T-cell (primary cell): ENCODE measurements around the gene PIEZO2. TPM values are rescaled to one million over a fixed set of nuclear protein-coding genes. Genes with fewer than 3 reads are reported as not detected.

ENCODE experiments used
- ATAC-seq, 4 experiments: fragments of 200-7000 bp in 3 of 4; fragments of 150-1000 bp in 1 of 4; cut with Tn5 transposase; replicated peaks in 1 of 4; 1 replicate in 3 of 4; 2 replicates in 1 of 4; pipeline ENCODE4 v1.10.0; 2021; ENCODE audit warnings: moderate library complexity in 3 of 4, mild to moderate bottlenecking in 2 of 4, moderate number of reproducible peaks in 1 of 4
- CTCF ChIA-PET, 2 donors: fragments of 300-600 bp; sonication (Branson Sonifier 250); formaldehyde crosslinking; loops; one replicate each; lab custom pipeline; 2022; ENCODE audit warnings: antibody characterized with exemption in 2 of 2; lab: Charles Lee
- POLR2A ChIA-PET, 2 donors: fragments of 300-600 bp; sonication (Branson Sonifier 250); formaldehyde crosslinking; loops; one replicate each; lab custom pipeline; 2022; ENCODE audit warnings: antibody characterized with exemption in 2 of 2; lab: Charles Lee
- DNase-seq, 35 experiments: peaks; one replicate each; pipeline versions ENCODE4 v3.0.0 to v3.0.0-alpha.2; 2013 to 2023
- H3K27ac ChIP-seq: one replicate; pipeline ENCODE4 v1.5.1; 2013; ENCODE audit warnings: low read length
- H3K27me3 ChIP-seq, 2 experiments: replicated peaks in 1 of 2; 1 replicate in 1 of 2; 2 replicates in 1 of 2; pipeline versions ENCODE4 v1.6.1 to v1.7.0; 2013; ENCODE audit warnings: low read length in 1 of 2, mixed read lengths in 1 of 2; ENCODE audit not compliant: control insufficient read depth in 2 of 2, insufficient read depth in 2 of 2; ENCODE audit errors: extremely low read depth in 1 of 2
- H3K36me3 ChIP-seq, 2 donors: 1 replicate in 1 of 2; 2 replicates in 1 of 2; pipeline versions ENCODE4 v1.6.1 to v1.7.0; 2013; ENCODE audit warnings: low read length in 1 of 2; ENCODE audit not compliant: control insufficient read depth in 2 of 2, insufficient read depth in 1 of 2; ENCODE audit errors: extremely low read depth in 1 of 2
- H3K4me1 ChIP-seq, 2 experiments: 1 replicate in 1 of 2; 2 replicates in 1 of 2; pipeline versions ENCODE4 v1.6.1 to v1.7.0; 2013; ENCODE audit warnings: low read length in 2 of 2, mixed read lengths in 1 of 2; ENCODE audit not compliant: insufficient read depth in 2 of 2, control insufficient read depth in 1 of 2; ENCODE audit errors: extremely low read depth in 1 of 2
- H3K4me3 ChIP-seq, 2 donors: 1 replicate in 1 of 2; 2 replicates in 1 of 2; pipeline versions ENCODE4 v1.5.1 to v1.7.0; 2013; ENCODE audit warnings: mild to moderate bottlenecking in 2 of 2, low read length in 1 of 2, moderate library complexity in 1 of 2; ENCODE audit not compliant: control insufficient read depth in 1 of 2; ENCODE audit errors: extremely low read depth in 1 of 2
- H3K9me3 ChIP-seq: 2 replicates; pipeline ENCODE4 v1.7.0; 2013
- H3K27ac Mint-ChIP-seq, 2 donors: one replicate each; pipeline ENCODE4 v1.8.0; 2020 to 2021; ENCODE audit warnings: mild to moderate bottlenecking in 2 of 2, mixed read lengths in 2 of 2
- H3K27me3 Mint-ChIP-seq, 2 donors: one replicate each; pipeline ENCODE4 v1.8.0; 2021 to 2022; ENCODE audit warnings: mixed read lengths in 2 of 2
- H3K36me3 Mint-ChIP-seq: one replicate; pipeline ENCODE4 v1.8.0; 2021; ENCODE audit warnings: mixed read lengths
- H3K4me1 Mint-ChIP-seq, 3 donors: one replicate each; pipeline ENCODE4 v1.8.0; 2020 to 2022; ENCODE audit warnings: mixed read lengths in 3 of 3, mild to moderate bottlenecking in 1 of 3
- H3K4me3 Mint-ChIP-seq, 3 donors: one replicate each; pipeline ENCODE4 v1.8.0; 2020 to 2022; ENCODE audit warnings: mild to moderate bottlenecking in 3 of 3, mixed read lengths in 3 of 3, moderate library complexity in 3 of 3
- H3K9me3 Mint-ChIP-seq, 3 donors: one replicate each; pipeline ENCODE4 v1.8.0; 2020 to 2022; ENCODE audit warnings: mixed read lengths in 3 of 3
- WGBS: methylation state at CpG from one replicate; pipeline ENCODE4 v1.1.5; 2013; ENCODE audit warnings: missing lambda C conversion rate; ENCODE audit not compliant: insufficient coverage; 5-methylcytosine and 5-hydroxymethylcytosine counted together
- total RNA-seq, 35 experiments: library from RNA in 6 of 35; stranded (reverse) in 6 of 35; fragments of 120-200 nt in 1 of 35; gene quantifications; one replicate each; pipeline versions ENCODE4 v1.2.1 to v1.2.4 and lab custom pipeline; 2013 to 2026

Gene PIEZO2
- total RNA-seq, 5 donors from 2014 or later (not counting 1 experiment from before 2014, with no cell fraction given), result 0.05 to 0.90 (median 0.21) TPM; not detected in 1

- Histone ChIP-seq H3K27ac (no peak overlapping the region), H3K4me3 (no peak overlapping the region), H3K9me3 (no peaks in the 10 kb centered on the region), H3K36me3 (no peaks in the 10 kb centered on the region), H3K27me3 (peaks cover 0 to 5% of the 10 kb centered on the region in 2 experiments), H3K4me1 (no peaks in the 10 kb centered on the region)
- POLR2A ChIA-PET, result no interaction called here
- Mint-ChIP-seq H3K27me3 (peaks cover 0 to 2% of the 10 kb centered on the region in 2 donors), H3K9me3 (no peaks in the 10 kb centered on the region), H3K4me1 (no peaks in the 10 kb centered on the region), H3K4me3 (no peak overlapping the region), H3K27ac (no peak overlapping the region), H3K36me3 (no peaks in the 10 kb centered on the region)
- 76% methylated on average over 6 of the region's 7 CpGs for WGBS
- ATAC-seq (no peak), DNase-seq (no peak)
- CTCF ChIA-PET, result no interaction called here
Measured at GRCh38 chr18:10690366-10690765, 459.0 kb downstream of the PIEZO2 start.

- Mint-ChIP-seq H3K4me1 (no peaks in the 10 kb centered on the region), H3K27me3 (peaks cover 0 to 2% of the 10 kb centered on the region in 2 donors), H3K36me3 (no peaks in the 10 kb centered on the region), H3K4me3 (no peak overlapping the region), H3K9me3 (no peaks in the 10 kb centered on the region), H3K27ac (no peak overlapping the region)
- POLR2A ChIA-PET, result no interaction called here
- CTCF ChIA-PET, result no interaction called here
- no peak overlapping the region for H3K4me3 ChIP-seq
- no peak overlapping the region for H3K27ac ChIP-seq
- no peaks in the 10 kb centered on the region for H3K4me1 ChIP-seq
- ATAC-seq (no peak), DNase-seq (no peak)
- no peaks in the 10 kb centered on the region for H3K36me3 ChIP-seq
- 79% methylated on average over 3 of the region's 4 CpGs for WGBS
- peaks cover 0 to 5% of the 10 kb centered on the region in 2 experiments for H3K27me3 ChIP-seq
- no peaks in the 10 kb centered on the region for H3K9me3 ChIP-seq
Measured at GRCh38 chr18:10690035-10690329, 459.4 kb downstream of the PIEZO2 start.

GRCh38 chr18:10689236-10690034 is 459.9 kb downstream of the PIEZO2 start:
- ChIA-PET POLR2A (no interaction called here), CTCF (no interaction called here)
- Mint-ChIP-seq H3K36me3 (no peaks in the 10 kb centered on the region), H3K4me1 (no peaks in the 10 kb centered on the region), H3K4me3 (no peak overlapping the region), H3K27ac (no peak overlapping the region), H3K27me3 (peaks cover 0 to 2% of the 10 kb centered on the region in 2 donors), H3K9me3 (no peaks in the 10 kb centered on the region)
- 57% methylated on average over 7 of the region's 12 CpGs for WGBS
- no peak for DNase-seq
- no peak for ATAC-seq
- Histone ChIP-seq H3K4me1 (no peaks in the 10 kb centered on the region), H3K27me3 (peaks cover 0 to 5% of the 10 kb centered on the region in 2 experiments), H3K36me3 (no peaks in the 10 kb centered on the region), H3K4me3 (no peak overlapping the region), H3K27ac (no peak overlapping the region), H3K9me3 (no peaks in the 10 kb centered on the region)

GRCh38 chr18:10688766-10689165 is 460.6 kb downstream of the PIEZO2 start:
- ATAC-seq, result no peak
- H3K9me3 ChIP-seq, result no peaks in the 10 kb centered on the region

GRCh38 chr18:10687161-10687925 is 462.0 kb downstream of the PIEZO2 start:
- ChIA-PET POLR2A (no interaction called here), CTCF (no interaction called here)
- 22% methylated on average over 2 of the region's 8 CpGs for WGBS
- no peaks in the 10 kb centered on the region for H3K4me1 ChIP-seq
- no peak for ATAC-seq
- no peak overlapping the region for H3K4me3 ChIP-seq
- H3K36me3 Mint-ChIP-seq, result no peaks in the 10 kb centered on the region
- peaks cover 0 to 3% of the 10 kb centered on the region in 2 experiments for H3K27me3 ChIP-seq
- peaks cover 0 to 4% of the 10 kb centered on the region in 2 donors for H3K27me3 Mint-ChIP-seq
- no peaks in the 10 kb centered on the region for H3K4me1 Mint-ChIP-seq
- no peak for DNase-seq
- no peaks in the 10 kb centered on the region for H3K9me3 Mint-ChIP-seq
- H3K4me3 Mint-ChIP-seq, result no peak overlapping the region
- no peaks in the 10 kb centered on the region for H3K36me3 ChIP-seq
- no peak overlapping the region for H3K27ac Mint-ChIP-seq
- H3K9me3 ChIP-seq, result no peaks in the 10 kb centered on the region
- H3K27ac ChIP-seq, result no peak overlapping the region

More at GRCh38 chr18:10688766-10689165, 460.6 kb downstream of the PIEZO2 start:
- H3K36me3 ChIP-seq, result no peaks in the 10 kb centered on the region
- H3K27ac ChIP-seq, result no peak overlapping the region
- H3K27me3 ChIP-seq, result peaks cover 0 to 5% of the 10 kb centered on the region in 2 experiments
- Mint-ChIP-seq H3K9me3 (no peaks in the 10 kb centered on the region), H3K27me3 (peaks cover 0 to 2% of the 10 kb centered on the region in 2 donors), H3K4me1 (no peaks in the 10 kb centered on the region), H3K27ac (no peak overlapping the region), H3K36me3 (no peaks in the 10 kb centered on the region), H3K4me3 (no peak overlapping the region)
- H3K4me3 ChIP-seq, result no peak overlapping the region
- H3K4me1 ChIP-seq, result no peaks in the 10 kb centered on the region
- POLR2A ChIA-PET, result no interaction called here
- WGBS, result 69% methylated on average over 3 of the region's 4 CpGs
- no peak for DNase-seq
- CTCF ChIA-PET, result no interaction called here

GRCh38 chr18:10686308-10686707 is 463.1 kb downstream of the PIEZO2 start:
- Histone ChIP-seq H3K27me3 (peaks cover 0 to 9% of the 10 kb centered on the region in 2 experiments), H3K36me3 (no peaks in the 10 kb centered on the region), H3K27ac (no peak overlapping the region), H3K4me1 (no peaks in the 10 kb centered on the region), H3K9me3 (no peaks in the 10 kb centered on the region), H3K4me3 (no peak overlapping the region)
- Mint-ChIP-seq H3K4me3 (no peak overlapping the region), H3K9me3 (no peaks in the 10 kb centered on the region), H3K4me1 (no peaks in the 10 kb centered on the region), H3K27ac (no peak overlapping the region), H3K36me3 (no peaks in the 10 kb centered on the region), H3K27me3 (peaks cover 0 to 6% of the 10 kb centered on the region in 2 donors)
- ChIA-PET POLR2A (no interaction called here), CTCF (no interaction called here)
- DNase-seq (no peak), ATAC-seq (no peak)
- no CpG with 5 or more reads among the region's 1 CpG for WGBS
